OCI-LY1 (cell line): ENCODE results near the gene ADGRA3.

Experiments
- EZH2 ChIP-seq: fragments of 200-600 bp; sonication (generic), shearing (Covaris generic); IDR thresholded peaks from 2 replicates; pipeline ENCODE4 v1.8.0; 2017; ENCODE audit warnings: borderline replicate concordance, mixed run types, mild to moderate bottlenecking, antibody characterized with exemption, low read length, moderate library complexity, mixed read lengths
- TF ChIP-seq, protein P1 (sequence below): fragments of 200-600 bp; sonication (generic), shearing (Covaris generic); IDR thresholded peaks from 2 replicates; pipeline ENCODE4 v1.5.1; 2017; ENCODE audit warnings: mild to moderate bottlenecking, antibody characterized with exemption, low read length, moderate library complexity, mixed read lengths

DNA sequence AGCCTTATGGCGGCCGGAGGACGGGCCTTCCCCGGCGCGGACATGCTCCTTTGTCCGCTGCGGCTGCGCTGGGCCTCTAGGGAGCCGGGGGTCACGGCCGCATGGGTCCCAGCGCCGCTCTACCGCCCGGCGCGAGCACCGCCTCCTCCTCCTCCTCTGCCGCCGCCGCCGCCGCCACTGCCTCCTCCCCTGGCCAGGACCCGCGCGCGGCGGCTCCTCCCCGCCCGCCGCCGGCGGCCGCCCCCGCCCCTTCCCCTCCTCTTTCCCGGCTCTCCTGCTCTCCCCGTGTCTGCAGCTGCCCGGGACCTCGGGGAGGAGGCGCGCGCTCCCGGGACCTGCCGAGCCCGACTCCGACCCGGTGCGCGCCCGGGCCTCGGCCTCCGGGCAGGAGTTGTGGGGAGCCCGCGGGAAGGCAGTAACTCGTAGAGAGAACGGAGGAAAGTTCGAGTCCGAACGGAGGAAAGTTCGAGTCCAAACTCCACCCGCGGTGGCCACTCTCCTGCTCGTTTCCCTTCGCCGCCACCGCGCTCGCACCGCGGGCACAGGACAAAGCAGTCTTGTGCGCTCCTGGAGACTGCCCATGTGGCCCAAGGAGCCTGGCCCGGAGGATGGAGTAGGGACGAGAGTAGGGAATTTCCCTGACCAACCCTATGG lies at the start of gene ADGRA3:
- TF ChIP-seq, protein P1, sequence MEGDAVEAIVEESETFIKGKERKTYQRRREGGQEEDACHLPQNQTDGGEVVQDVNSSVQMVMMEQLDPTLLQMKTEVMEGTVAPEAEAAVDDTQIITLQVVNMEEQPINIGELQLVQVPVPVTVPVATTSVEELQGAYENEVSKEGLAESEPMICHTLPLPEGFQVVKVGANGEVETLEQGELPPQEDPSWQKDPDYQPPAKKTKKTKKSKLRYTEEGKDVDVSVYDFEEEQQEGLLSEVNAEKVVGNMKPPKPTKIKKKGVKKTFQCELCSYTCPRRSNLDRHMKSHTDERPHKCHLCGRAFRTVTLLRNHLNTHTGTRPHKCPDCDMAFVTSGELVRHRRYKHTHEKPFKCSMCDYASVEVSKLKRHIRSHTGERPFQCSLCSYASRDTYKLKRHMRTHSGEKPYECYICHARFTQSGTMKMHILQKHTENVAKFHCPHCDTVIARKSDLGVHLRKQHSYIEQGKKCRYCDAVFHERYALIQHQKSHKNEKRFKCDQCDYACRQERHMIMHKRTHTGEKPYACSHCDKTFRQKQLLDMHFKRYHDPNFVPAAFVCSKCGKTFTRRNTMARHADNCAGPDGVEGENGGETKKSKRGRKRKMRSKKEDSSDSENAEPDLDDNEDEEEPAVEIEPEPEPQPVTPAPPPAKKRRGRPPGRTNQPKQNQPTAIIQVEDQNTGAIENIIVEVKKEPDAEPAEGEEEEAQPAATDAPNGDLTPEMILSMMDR: no peak
- no peak for TF ChIP-seq EZH2
